ENCODE measurements around the gene VARS2. TPM values are rescaled to one million over a fixed set of nuclear protein-coding genes. Genes with fewer than 3 reads are reported as not detected.
"Not testable (repeated sequence)": the region's sequence is repeated elsewhere in the genome, so short reads cannot be mapped to it uniquely, and the experiment has no call there.

The VARS2 gene
- 10.7 and 23.6 TPM in 2 replicates for total RNA-seq (2014; rRNA removed; shearing (Covaris generic); ENCODE audit: low replicate concordance)

GRCh38 chr6:30914076-30914853 lies at the start of gene VARS2:
Gene VARS2, plus strand, starts transcription at chr6:30914238. Its CDS starts 599 bp downstream, at chr6:30914837.
- Histone ChIP-seq H3K27me3 (no peaks in the 10 kb centered on the region), H3K4me3 (peak within 1 kb of the TSS; percentile 48), H3K36me3 (peaks cover 7% of the 10 kb centered on the region), H3K9me3 (no peaks in the 10 kb centered on the region)
- peak; percentile 82 for DNase-seq

- DNase-seq: no peak
These were observed 49.7 kb upstream of the VARS2 start for GRCh38 chr6:30864325-30864724.

GRCh38 chr6:30869241-30869749 lies 44.7 kb upstream of the VARS2 start:
- not testable (repeated sequence) for H3K27me3 ChIP-seq, H3K4me3 ChIP-seq, H3K9me3 ChIP-seq, DNase-seq, H3K36me3 ChIP-seq

More at GRCh38 chr6:30864325-30864724, 49.7 kb upstream of the VARS2 start:
- 0 out of 2 replicates have a peak, but pooled peaks cover 2% of the 10 kb centered on the region for H3K9me3 ChIP-seq
- H3K4me3 ChIP-seq: no peak overlapping the region
- no peaks in the 10 kb centered on the region for H3K36me3 ChIP-seq
- no peaks in the 10 kb centered on the region for H3K27me3 ChIP-seq

- H3K36me3 ChIP-seq: no peaks in the 10 kb centered on the region
- 0 out of 2 replicates have a peak, but pooled peaks cover 4% of the 10 kb centered on the region for H3K9me3 ChIP-seq
These were observed 43.5 kb upstream of the VARS2 start for GRCh38 chr6:30870546-30870945.

GRCh38 chr6:30871592-30872183 lies 42.4 kb upstream of the VARS2 start:
- H3K9me3 ChIP-seq: 0 out of 2 replicates have a peak, but pooled peaks cover 4% of the 10 kb centered on the region
- H3K4me3 ChIP-seq: no peak overlapping the region
- no peak for DNase-seq
- H3K36me3 ChIP-seq: no peaks in the 10 kb centered on the region
- H3K27me3 ChIP-seq: no peaks in the 10 kb centered on the region

More at GRCh38 chr6:30870546-30870945, 43.5 kb upstream of the VARS2 start:
- no peaks in the 10 kb centered on the region for H3K27me3 ChIP-seq
- H3K4me3 ChIP-seq: no peak overlapping the region
- no peak for DNase-seq

- H3K4me3 ChIP-seq: no peak overlapping the region
- no peaks in the 10 kb centered on the region for H3K36me3 ChIP-seq
- no peaks in the 10 kb centered on the region for H3K27me3 ChIP-seq
- no peak for DNase-seq
- 0 out of 2 replicates have a peak, but pooled peaks cover 4% of the 10 kb centered on the region for H3K9me3 ChIP-seq
These were observed 40.8 kb upstream of the VARS2 start for GRCh38 chr6:30873137-30873640.

GRCh38 chr6:30873795-30874194 lies 40.2 kb upstream of the VARS2 start:
- H3K4me3 ChIP-seq, H3K36me3 ChIP-seq, H3K9me3 ChIP-seq, DNase-seq, H3K27me3 ChIP-seq: not testable (repeated sequence)

- H3K36me3 ChIP-seq: no peaks in the 10 kb centered on the region
- no peak for DNase-seq
- 0 out of 2 replicates have a peak, but pooled peaks cover 2% of the 10 kb centered on the region for H3K9me3 ChIP-seq
- no peaks in the 10 kb centered on the region for H3K27me3 ChIP-seq
- no peak overlapping the region for H3K4me3 ChIP-seq
These were observed 38.6 kb upstream of the VARS2 start for GRCh38 chr6:30875244-30876038.

GRCh38 chr6:30876039-30876730 lies 37.9 kb upstream of the VARS2 start:
- H3K36me3 ChIP-seq: no peaks in the 10 kb centered on the region
- no peaks in the 10 kb centered on the region for H3K27me3 ChIP-seq
- 0 out of 2 replicates have a peak, but pooled peaks cover 2% of the 10 kb centered on the region for H3K9me3 ChIP-seq
- no peak overlapping the region for H3K4me3 ChIP-seq
- peak; percentile 48 for DNase-seq

GRCh38 chr6:30877419-30878262 lies 36.4 kb upstream of the VARS2 start:
- no peaks in the 10 kb centered on the region for H3K27me3 ChIP-seq
- peak; percentile 76 for DNase-seq

GRCh38 chr6:30879684-30880427 lies 34.2 kb upstream of the VARS2 start:
- DNase-seq: no peak
- H3K27me3 ChIP-seq: no peaks in the 10 kb centered on the region
- H3K4me3 ChIP-seq: no peak overlapping the region
- no peaks in the 10 kb centered on the region for H3K9me3 ChIP-seq
- H3K36me3 ChIP-seq: no peaks in the 10 kb centered on the region

More at GRCh38 chr6:30877419-30878262, 36.4 kb upstream of the VARS2 start:
- H3K36me3 ChIP-seq: no peaks in the 10 kb centered on the region
- H3K4me3 ChIP-seq: 0 out of 2 replicates have a peak overlapping the region, but pooled peaks have one; percentile 17
- H3K9me3 ChIP-seq: 0 out of 2 replicates have a peak, but pooled peaks cover 2% of the 10 kb centered on the region

GRCh38 chr6:30880698-30881252 lies 33.3 kb upstream of the VARS2 start:
- no peaks in the 10 kb centered on the region for H3K27me3 ChIP-seq
- DNase-seq: no peak
- no peak overlapping the region for H3K4me3 ChIP-seq
- H3K9me3 ChIP-seq: no peaks in the 10 kb centered on the region
- H3K36me3 ChIP-seq: no peaks in the 10 kb centered on the region

GRCh38 chr6:30881392-30882203 lies 32.4 kb upstream of the VARS2 start:
- DNase-seq: no peak
- Histone ChIP-seq H3K27me3 (no peaks in the 10 kb centered on the region), H3K9me3 (no peaks in the 10 kb centered on the region), H3K36me3 (no peaks in the 10 kb centered on the region), H3K4me3 (no peak overlapping the region)

Data from MG63 (cell line).